ENCODE results near the gene ADAMTS20. TPM values are rescaled to one million over a fixed set of nuclear protein-coding genes. Genes with fewer than 3 reads are reported as not detected.

ADAMTS20 gene
- total RNA-seq, 1 experiment from 2014 or later = 2.7 TPM

- H3K79me1 ChIP-seq (ENCODE audit: insufficient read depth, low read depth, low read length, poor library complexity, severe bottlenecking) = no peaks in the 10 kb centered on the region
- H3K23ac ChIP-seq (ENCODE audit: insufficient read length, low read depth, low read length) = no peak overlapping the region
- H4K91ac ChIP-seq (ENCODE audit: insufficient read length, low read depth, low read length) = no peak overlapping the region
- no peak overlapping the region for H3K4ac ChIP-seq (ENCODE audit: low read depth, low read length)
- no peaks in the 10 kb centered on the region for H3K9me3 ChIP-seq (ENCODE audit: control insufficient read depth, low read depth, low read length)
- no peak overlapping the region for H4K8ac ChIP-seq (replicated peaks; ENCODE audit: insufficient read length, low read depth, low read length)
- H3K14ac ChIP-seq (ENCODE audit: insufficient read depth, low read length) = no peak overlapping the region
- H3K4me3 Mint-ChIP-seq = no peak overlapping the region
- no peak overlapping the region for H2BK5ac ChIP-seq (ENCODE audit: insufficient read length, low read length)
- no peak overlapping the region for H3K9ac ChIP-seq (ENCODE audit: extremely low read depth, insufficient read length, low read length)
- H3K4me2 ChIP-seq (ENCODE audit: insufficient read depth, insufficient read length, low read length) = no peak overlapping the region
- no peak for TF ChIP-seq CTCF (conservative IDR thresholded peaks at IDR 0.05)
- H3K79me2 ChIP-seq (ENCODE audit: insufficient read depth, low read length) = no peaks in the 10 kb centered on the region
- H3K23me2 ChIP-seq (ENCODE audit: insufficient read length, low read depth, low read length, poor library complexity, severe bottlenecking) = no peaks in the 10 kb centered on the region
- H3K27ac ChIP-seq (ENCODE audit: insufficient read length, low read depth, low read length) = no peak overlapping the region
- no peak for DNase-seq
- H2BK12ac ChIP-seq (ENCODE audit: insufficient read length, low read depth, low read length) = no peak overlapping the region
- H3K27me3 ChIP-seq (ENCODE audit: insufficient read depth, low read length) = no peaks in the 10 kb centered on the region
- H2BK15ac ChIP-seq (ENCODE audit: low read depth, low read length) = no peak overlapping the region
- H3K36me3 Mint-ChIP-seq (ENCODE audit: insufficient read depth in 1 of 3, low read depth in 3 of 3) = peaks cover 2 to 3% (median 3%) of the 10 kb centered on the region in 3 experiments; a peak in 4 of 7 replicates
- no peak overlapping the region for H3K27ac Mint-ChIP-seq
- H3K56ac ChIP-seq (ENCODE audit: insufficient read length, low read depth, low read length) = no peak overlapping the region
- H3K27me3 Mint-ChIP-seq (ENCODE audit: low read depth) = no peaks in the 10 kb centered on the region
- H2AFZ ChIP-seq (ENCODE audit: low read length) = no peak overlapping the region
- H3K18ac ChIP-seq (ENCODE audit: insufficient read length, low read depth, low read length) = no peak overlapping the region
- no peak overlapping the region for H2BK120ac ChIP-seq (ENCODE audit: low read depth, low read length, poor library complexity, severe bottlenecking)
- H4K20me1 ChIP-seq (ENCODE audit: control insufficient read depth, insufficient read depth, insufficient read length) = no peaks in the 10 kb centered on the region
- no peak overlapping the region for H3T11ph ChIP-seq (ENCODE audit: low read length)
- H3K9me3 Mint-ChIP-seq = peaks cover 5 to 6% of the 10 kb centered on the region in 2 experiments
- WGBS (ENCODE audit: extremely low coverage, insufficient read length, low lambda C conversion rate) = no CpG with 5 or more reads among the region's 3 CpGs
- no peaks in the 10 kb centered on the region for H3K4me1 Mint-ChIP-seq
- H4K5ac ChIP-seq (ENCODE audit: insufficient read length, low read depth, low read length) = no peak overlapping the region
- H2BK20ac ChIP-seq (ENCODE audit: low read depth, low read length, poor library complexity, severe bottlenecking) = no peak overlapping the region
- H3K4me1 ChIP-seq (ENCODE audit: insufficient read depth, low read length) = no peaks in the 10 kb centered on the region
- H2AK5ac ChIP-seq (ENCODE audit: insufficient read length, low read length) = no peak overlapping the region
Measured at GRCh38 chr12:43306066-43306465, 245.9 kb downstream of the ADAMTS20 start.
